ENCODE results near the gene SLC9A9.
A peak's percentile ranks its signal among the peaks of the same experiment; 100 is the strongest.

SLC9A9 gene

DNA sequence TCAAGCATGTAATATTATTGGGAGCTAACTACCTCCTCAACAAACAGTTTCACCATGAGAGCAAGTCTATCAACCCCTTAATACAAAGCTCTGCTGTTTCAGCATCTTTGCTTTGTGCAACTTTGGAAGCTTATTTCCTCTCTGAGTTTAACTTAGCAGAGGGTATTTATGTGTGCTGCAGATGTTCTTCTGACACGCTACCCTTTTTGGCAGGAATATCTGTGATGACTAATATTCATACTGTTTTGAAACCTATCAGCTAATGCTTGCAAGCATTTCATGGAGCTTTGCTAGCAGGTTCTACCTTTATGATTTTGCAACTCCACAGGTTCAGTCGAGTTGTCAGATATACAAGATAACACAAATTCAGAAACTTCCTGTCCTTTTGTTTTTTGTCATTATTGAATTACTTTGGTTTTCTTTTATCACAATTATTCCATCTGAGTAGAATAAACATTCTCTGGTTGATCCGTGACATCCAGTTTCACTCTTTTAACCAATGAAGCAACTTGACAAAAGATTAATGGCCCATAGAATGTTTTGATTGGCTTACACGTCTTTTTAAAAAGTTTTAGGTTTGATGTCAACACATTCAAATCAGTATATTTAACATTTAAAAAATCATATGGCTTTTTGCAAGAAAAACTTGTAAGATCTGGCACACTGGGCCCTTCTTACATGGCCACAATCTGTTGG lies 1.7 kb upstream of the SLC9A9 start:
- in situ Hi-C loops (cut with MboI; ENCODE audit: low pct_unique_long_range_greater_than_20kb, low sequenced_read_pairs) = no loop called here
- no peak for DNase-seq

- in situ Hi-C loops (cut with MboI; ENCODE audit: low pct_unique_long_range_greater_than_20kb, low sequenced_read_pairs) = no loop called here
- no peak for DNase-seq
Measured at GRCh38 chr3:143848704-143849103, 436 bp upstream of the SLC9A9 start.

- DNase-seq = no peak
- in situ Hi-C loops (cut with MboI; ENCODE audit: low pct_unique_long_range_greater_than_20kb, low sequenced_read_pairs) = no loop called here
Measured at GRCh38 chr3:143843587-143843986, 4.7 kb downstream of the SLC9A9 start.

DNA sequence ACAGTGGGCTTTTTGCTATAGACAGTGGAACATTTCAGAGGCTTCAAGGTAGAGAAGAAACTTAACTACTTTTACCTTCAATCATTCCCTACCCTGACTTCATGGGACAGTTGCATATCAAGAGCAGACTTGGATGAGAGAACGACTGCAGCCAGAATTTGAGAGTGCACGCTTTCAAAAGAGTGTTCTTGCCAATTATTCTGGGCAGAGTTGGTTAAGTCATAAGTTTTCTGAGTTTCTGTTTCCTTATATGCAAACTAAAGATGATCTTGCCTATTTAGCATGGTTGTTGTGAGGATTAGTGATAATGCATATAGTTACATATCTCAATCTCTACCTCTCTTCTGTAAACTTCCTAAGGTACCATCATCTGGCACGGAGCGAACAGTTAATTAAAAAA lies 7.6 kb downstream of the SLC9A9 start:
- in situ Hi-C loops (cut with MboI; ENCODE audit: low pct_unique_long_range_greater_than_20kb, low sequenced_read_pairs) = no loop called here

GRCh38 chr3:143839980-143840379 lies 8.3 kb downstream of the SLC9A9 start:
- in situ Hi-C loops (cut with MboI; ENCODE audit: low pct_unique_long_range_greater_than_20kb, low sequenced_read_pairs) = no loop called here
- DNase-seq = no peak

More for the DNA sequence above, 7.6 kb downstream of the SLC9A9 start:
- DNase-seq = no peak

DNA sequence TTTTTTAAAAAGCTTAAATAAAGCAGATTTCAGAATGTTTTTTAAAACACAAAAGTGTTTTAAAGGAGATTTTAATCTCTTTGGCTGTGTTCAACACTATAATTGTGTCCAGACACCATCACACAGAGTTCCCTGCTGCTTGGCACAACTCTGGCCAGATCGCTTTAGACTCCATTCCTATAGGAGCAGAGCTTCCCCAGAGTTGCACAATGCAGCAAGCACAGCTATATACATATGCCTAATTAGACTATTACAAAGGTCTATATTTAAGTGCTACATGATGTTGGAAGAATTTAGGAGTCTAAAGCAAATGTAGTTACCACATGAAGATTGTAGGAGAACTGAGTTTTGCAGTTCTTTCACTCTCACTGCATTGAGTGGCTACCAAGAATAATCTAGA lies 11.2 kb downstream of the SLC9A9 start:
- no peak for DNase-seq
- in situ Hi-C loops (cut with MboI; ENCODE audit: low pct_unique_long_range_greater_than_20kb, low sequenced_read_pairs) = no loop called here

DNA sequence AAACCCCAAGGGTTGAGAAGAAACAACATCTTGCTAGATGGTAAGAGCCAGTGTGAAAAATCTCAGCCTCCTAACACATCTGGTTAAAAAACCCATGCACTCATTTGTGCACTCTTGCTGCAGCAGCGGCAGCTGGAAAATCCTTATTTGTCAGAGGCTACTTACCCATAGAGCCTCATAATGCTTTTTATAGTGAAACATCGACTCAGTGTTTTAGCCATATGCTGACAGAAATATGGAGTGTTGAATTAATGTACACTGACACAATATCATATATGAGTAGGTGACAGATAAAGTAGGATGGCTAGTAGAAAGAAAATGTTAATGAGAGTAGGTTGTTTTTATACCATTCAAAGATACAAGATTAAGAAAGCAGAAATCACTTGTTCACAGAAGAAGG lies 13.0 kb downstream of the SLC9A9 start:
- DNase-seq = no peak
- in situ Hi-C loops (cut with MboI; ENCODE audit: low pct_unique_long_range_greater_than_20kb, low sequenced_read_pairs) = no loop called here

GRCh38 chr3:143832433-143832832 lies 15.8 kb downstream of the SLC9A9 start:
- no peak for DNase-seq
- in situ Hi-C loops (cut with MboI; ENCODE audit: low pct_unique_long_range_greater_than_20kb, low sequenced_read_pairs) = no loop called here

DNA sequence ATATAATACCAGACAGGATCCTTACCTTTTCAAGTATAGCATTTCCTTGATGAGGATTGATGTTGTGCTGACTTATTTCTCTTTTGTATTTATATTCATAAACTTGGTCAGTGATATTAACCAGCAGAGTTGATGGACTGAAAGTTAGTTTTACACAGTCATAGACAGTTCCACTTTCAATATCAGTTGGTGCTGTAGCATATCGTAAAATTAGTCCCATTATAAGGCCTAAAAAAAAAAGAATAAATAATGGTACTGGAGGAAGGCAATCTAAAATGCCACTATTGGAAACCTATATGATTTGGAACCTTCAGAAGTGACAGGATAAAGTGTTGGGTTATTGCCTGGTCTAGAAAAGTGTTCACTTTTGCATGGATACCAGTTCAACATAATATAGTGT lies 16.3 kb downstream of the SLC9A9 start:
- in situ Hi-C loops (cut with MboI; ENCODE audit: low pct_unique_long_range_greater_than_20kb, low sequenced_read_pairs) = no loop called here
- no peak for DNase-seq

- DNase-seq = no peak
- in situ Hi-C loops (cut with MboI; ENCODE audit: low pct_unique_long_range_greater_than_20kb, low sequenced_read_pairs) = no loop called here
Measured at GRCh38 chr3:143831208-143831607, 17.1 kb downstream of the SLC9A9 start.

DNA sequence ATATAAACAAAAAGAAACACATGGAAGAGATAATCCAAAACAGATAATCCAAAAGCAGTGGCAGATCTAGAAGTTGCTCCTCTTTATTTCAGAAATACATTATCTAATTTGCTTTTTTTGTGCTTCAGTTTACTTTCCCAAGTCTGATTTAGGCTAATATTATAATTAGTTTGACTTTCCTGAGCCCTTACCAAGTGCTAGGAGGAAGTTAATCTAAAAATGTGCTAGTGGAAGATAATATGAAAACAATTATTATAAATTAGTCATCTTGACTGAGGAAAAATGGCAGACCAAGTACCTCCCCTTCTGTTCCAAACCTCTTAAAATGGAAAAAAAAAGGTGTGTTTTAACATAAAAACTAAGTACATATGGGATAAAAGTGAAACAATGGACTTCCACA lies 17.5 kb downstream of the SLC9A9 start:
- in situ Hi-C loops (cut with MboI; ENCODE audit: low pct_unique_long_range_greater_than_20kb, low sequenced_read_pairs) = no loop called here
- DNase-seq = no peak

GRCh38 chr3:143830063-143830462 lies 18.2 kb downstream of the SLC9A9 start:
- DNase-seq = no peak
- in situ Hi-C loops (cut with MboI; ENCODE audit: low pct_unique_long_range_greater_than_20kb, low sequenced_read_pairs) = no loop called here

- DNase-seq = no peak
- in situ Hi-C loops (cut with MboI; ENCODE audit: low pct_unique_long_range_greater_than_20kb, low sequenced_read_pairs) = no loop called here
Measured at GRCh38 chr3:143827425-143827824, 20.8 kb downstream of the SLC9A9 start.

- in situ Hi-C loops (cut with MboI; ENCODE audit: low pct_unique_long_range_greater_than_20kb, low sequenced_read_pairs) = no loop called here
- peak; percentile 14 for DNase-seq
Measured at GRCh38 chr3:143826296-143826695, 22.0 kb downstream of the SLC9A9 start.

DNA sequence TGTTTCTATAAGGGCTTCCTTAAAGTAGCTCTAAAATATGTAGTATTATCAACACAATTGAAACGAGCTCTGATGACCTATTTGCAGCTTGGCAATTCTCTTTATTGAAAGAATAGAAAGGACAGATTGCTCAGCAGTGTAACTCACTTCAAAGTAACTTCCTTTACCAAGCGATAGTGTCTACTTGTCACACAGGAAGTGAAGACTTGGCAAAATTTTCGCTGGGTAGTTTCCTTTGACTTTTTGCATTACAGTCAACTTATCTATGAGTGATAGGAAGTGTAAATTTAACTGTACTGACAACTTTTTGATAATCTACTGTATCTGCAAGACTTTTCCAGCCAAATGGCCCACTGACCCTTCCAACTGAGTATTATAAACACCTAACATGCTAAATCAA lies 22.8 kb downstream of the SLC9A9 start:
- DNase-seq = no peak
- in situ Hi-C loops (cut with MboI; ENCODE audit: low pct_unique_long_range_greater_than_20kb, low sequenced_read_pairs) = no loop called here

GRCh38 chr3:143824735-143825385 lies 23.4 kb downstream of the SLC9A9 start:
- in situ Hi-C loops (cut with MboI; ENCODE audit: low pct_unique_long_range_greater_than_20kb, low sequenced_read_pairs) = no loop called here
- no peak for DNase-seq

DNA sequence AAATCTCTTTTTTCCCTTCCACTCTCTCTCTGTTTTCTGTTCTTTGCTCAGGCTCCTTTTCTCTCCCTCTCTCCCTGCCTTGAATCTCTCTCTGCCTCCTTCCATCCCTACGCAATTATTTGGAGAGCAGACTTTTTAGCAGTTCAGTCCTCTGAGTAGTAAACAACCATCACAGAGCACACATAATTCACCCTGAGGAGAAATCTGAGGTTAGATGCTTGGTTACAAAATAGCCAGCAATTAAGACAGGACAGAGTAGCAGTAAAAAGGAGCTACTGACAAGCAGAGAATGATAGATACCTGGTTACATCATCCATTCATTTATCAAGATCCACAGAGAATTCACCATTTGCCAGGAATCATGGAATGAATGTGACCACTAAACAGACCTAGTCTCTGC lies 25.5 kb downstream of the SLC9A9 start:
- in situ Hi-C loops (cut with MboI; ENCODE audit: low pct_unique_long_range_greater_than_20kb, low sequenced_read_pairs) = no loop called here
- no peak for DNase-seq

DNA sequence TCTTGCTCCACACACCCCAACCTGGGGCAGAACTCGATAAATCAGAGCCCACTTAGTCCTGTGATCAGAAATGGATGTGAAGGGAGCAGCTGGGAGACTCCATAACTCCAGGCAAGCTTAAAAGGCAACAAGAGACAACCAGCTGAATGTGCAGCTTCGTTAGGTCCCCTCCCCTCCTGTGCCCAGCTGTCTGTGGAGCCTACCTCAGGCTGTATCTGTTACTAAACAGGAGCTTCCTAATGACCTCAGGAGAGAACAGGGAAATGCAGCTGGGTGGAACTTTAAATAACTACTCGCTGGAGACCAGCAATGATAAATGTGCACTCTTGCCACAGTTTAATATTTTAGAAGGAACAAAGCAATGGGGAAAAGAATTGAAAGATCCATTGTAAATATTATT lies 25.9 kb downstream of the SLC9A9 start:
- no peak for DNase-seq
- in situ Hi-C loops (cut with MboI; ENCODE audit: low pct_unique_long_range_greater_than_20kb, low sequenced_read_pairs) = no loop called here

DNA sequence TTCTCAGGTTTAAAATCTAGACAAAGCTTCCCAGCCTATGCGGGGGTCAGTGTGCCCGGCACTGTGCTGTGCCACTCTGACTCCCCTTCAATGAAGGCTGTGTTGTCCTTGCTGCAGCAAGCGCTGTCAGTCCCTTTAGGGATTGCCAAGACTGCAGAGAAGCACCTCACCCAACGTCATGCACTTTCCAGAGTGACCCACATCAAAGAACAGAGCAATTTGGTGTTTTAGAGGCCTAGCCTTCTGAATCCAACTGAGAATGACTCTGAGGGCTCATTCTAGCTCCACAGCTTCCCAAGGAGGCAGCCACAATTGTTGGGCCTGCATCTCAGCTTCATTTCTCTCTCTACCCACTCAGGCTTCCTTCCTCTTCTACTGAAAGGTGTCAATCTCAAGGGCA lies 26.4 kb downstream of the SLC9A9 start:
- in situ Hi-C loops (cut with MboI; ENCODE audit: low pct_unique_long_range_greater_than_20kb, low sequenced_read_pairs) = no loop called here
- no peak for DNase-seq

DNA sequence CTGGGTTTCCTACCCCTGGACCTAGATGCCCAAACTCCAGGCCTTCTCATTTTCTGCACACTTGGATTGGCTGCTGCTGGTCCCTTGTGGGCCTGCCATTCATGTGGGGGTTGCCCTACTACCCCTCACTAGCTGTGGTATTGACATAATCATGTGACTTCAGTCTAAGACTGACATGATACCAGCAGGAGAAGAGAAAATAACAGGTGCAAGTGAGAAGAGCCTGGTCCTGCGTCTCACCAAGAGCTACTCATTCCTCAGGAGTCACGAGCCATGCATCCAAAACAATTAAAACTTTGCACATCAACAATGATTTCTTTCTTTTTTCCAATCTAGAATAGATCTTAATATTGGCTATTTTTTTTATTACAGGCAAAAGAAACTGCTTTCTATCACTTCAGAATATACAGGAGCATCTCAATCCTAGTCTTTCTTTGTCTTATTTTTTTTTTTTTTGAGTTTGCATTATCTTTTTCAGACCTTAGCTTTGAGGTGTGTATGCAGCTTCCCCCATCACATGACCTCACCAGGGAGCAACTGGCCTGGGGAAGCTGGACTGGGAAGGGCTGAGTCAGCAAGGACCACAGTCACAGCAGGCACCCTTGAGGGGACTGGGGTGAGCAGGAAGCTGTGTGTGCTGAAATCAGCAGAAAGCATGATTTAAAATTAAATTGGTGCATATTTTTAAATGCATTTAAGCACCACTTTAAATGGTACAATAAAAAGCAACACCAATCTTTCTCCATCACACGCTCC lies 27.6 kb downstream of the SLC9A9 start:
- in situ Hi-C loops (cut with MboI; ENCODE audit: low pct_unique_long_range_greater_than_20kb, low sequenced_read_pairs) = no loop called here
- no peak for DNase-seq
